ENCODE data around the gene GAB2. TPM values are rescaled to one million over a fixed set of nuclear protein-coding genes. Genes with fewer than 3 reads are reported as not detected.
"Not testable (repeated sequence)": the region's sequence is repeated elsewhere in the genome, so short reads cannot be mapped to it uniquely, and the experiment has no call there.

Gene GAB2
- total RNA-seq, 4 donors from 2014 or later = 39.6 to 57.3 (median 46.6) TPM

- H3K4me1 ChIP-seq = peaks cover 0 to 26% (median 9%) of the 10 kb centered on the region in 4 donors
- no peak for DNase-seq (ENCODE audit: low spot score in 2 of 2)
- no peaks in the 10 kb centered on the region for H3K9me3 ChIP-seq
Measured at GRCh38 chr11:78361228-78361627, 56.4 kb downstream of the GAB2 start.

GRCh38 chr11:78359921-78360320, 57.7 kb downstream of the GAB2 start:
- Histone ChIP-seq H3K27me3 (no peaks in the 10 kb centered on the region), H3K27ac (peak overlapping the region in 2 of 4 donors; percentile 12 to 19), H3K4me1 (peaks cover 0 to 23% (median 6%) of the 10 kb centered on the region in 4 donors), H3K4me3 (no peak overlapping the region), H3K36me3 (no peaks in the 10 kb centered on the region), H3K9me3 (no peaks in the 10 kb centered on the region)
- peak in 1 of 2 donors; percentile 26 for DNase-seq (ENCODE audit: low spot score in 2 of 2)
- peak in 1 of 2 donors; percentile 55 for TF ChIP-seq EP300 (IDR thresholded peaks at IDR 0.05)
- no peak for TF ChIP-seq POLR2A (IDR thresholded peaks at IDR 0.05)
- WGBS, 2 donors = 73 to 78% methylated on average over 3 of the region's 3 CpGs

More at GRCh38 chr11:78361228-78361627, 56.4 kb downstream of the GAB2 start:
- Histone ChIP-seq H3K36me3 (no peaks in the 10 kb centered on the region), H3K27me3 (no peaks in the 10 kb centered on the region), H3K27ac (peak overlapping the region in 1 of 4 donors; percentile 8), H3K4me3 (no peak overlapping the region)
- WGBS, 2 donors = 59 to 65% methylated on average over 2 of the region's 2 CpGs
- TF ChIP-seq POLR2A (IDR thresholded peaks at IDR 0.05) = no peak
- TF ChIP-seq EP300 (IDR thresholded peaks at IDR 0.05) = no peak
- no peak for TF ChIP-seq CTCF (IDR thresholded peaks at IDR 0.05)

- not testable (repeated sequence) for H3K36me3 ChIP-seq; H3K4me3 ChIP-seq; DNase-seq (ENCODE audit: low spot score in 2 of 2); H3K27ac ChIP-seq; H3K9me3 ChIP-seq; H3K27me3 ChIP-seq
- peaks cover 0 to 35% (median 6%) of the 10 kb centered on the region in 4 donors for H3K4me1 ChIP-seq
- 87 to 96% methylated on average over 3 of the region's 3 CpGs for WGBS, 2 donors
Measured at GRCh38 chr11:78357924-78358323, 59.7 kb downstream of the GAB2 start.

- not testable (repeated sequence) for H3K27ac ChIP-seq; H3K36me3 ChIP-seq; H3K4me3 ChIP-seq; H3K9me3 ChIP-seq; H3K27me3 ChIP-seq; DNase-seq (ENCODE audit: low spot score in 2 of 2)
- H3K4me1 ChIP-seq = peaks cover 0 to 40% (median 8%) of the 10 kb centered on the region in 4 donors
- 94 to 97% methylated on average over 1 of the region's 1 CpG for WGBS, 2 donors
Measured at GRCh38 chr11:78357425-78357824, 60.2 kb downstream of the GAB2 start.

GRCh38 chr11:78355742-78356141, 61.9 kb downstream of the GAB2 start:
- H3K4me3 ChIP-seq; H3K9me3 ChIP-seq; DNase-seq (ENCODE audit: low spot score in 2 of 2); H3K27me3 ChIP-seq; H3K36me3 ChIP-seq; H3K27ac ChIP-seq: not testable (repeated sequence)
- H3K4me1 ChIP-seq = peaks cover 0 to 56% (median 18%) of the 10 kb centered on the region in 4 donors
- 83 to 84% methylated on average over 3 of the region's 3 CpGs for WGBS, 2 donors

- DNase-seq (ENCODE audit: low spot score in 2 of 2) = no peak
- TF ChIP-seq CTCF (IDR thresholded peaks at IDR 0.05) (no peak), POLR2A (IDR thresholded peaks at IDR 0.05) (no peak), EP300 (IDR thresholded peaks at IDR 0.05) (no peak)
- Histone ChIP-seq H3K36me3 (no peaks in the 10 kb centered on the region), H3K27ac (peak overlapping the region in 1 of 4 donors; percentile 20), H3K4me1 (peaks cover 0 to 60% (median 19%) of the 10 kb centered on the region in 4 donors), H3K27me3 (no peaks in the 10 kb centered on the region), H3K9me3 (no peaks in the 10 kb centered on the region), H3K4me3 (no peak overlapping the region)
- 93 to 95% methylated on average over 6 of the region's 6 CpGs for whole genome bisulfite sequencing, 2 donors
Measured at GRCh38 chr11:78355309-78355705, 62.3 kb downstream of the GAB2 start.

GRCh38 chr11:78354408-78355308, 63.0 kb downstream of the GAB2 start:
- Histone ChIP-seq H3K36me3 (no peaks in the 10 kb centered on the region), H3K27ac (peak overlapping the region in 1 of 4 donors; percentile 20), H3K4me1 (peaks cover 0 to 61% (median 24%) of the 10 kb centered on the region in 4 donors), H3K4me3 (no peak overlapping the region), H3K9me3 (no peaks in the 10 kb centered on the region), H3K27me3 (no peaks in the 10 kb centered on the region)
- TF ChIP-seq EP300 (IDR thresholded peaks at IDR 0.05) = no peak
- TF ChIP-seq CTCF (IDR thresholded peaks at IDR 0.05) = no peak
- no peak for TF ChIP-seq POLR2A (IDR thresholded peaks at IDR 0.05)
- no peak for DNase-seq (ENCODE audit: low spot score in 2 of 2)
- WGBS, 2 donors = 50 to 53% methylated on average over 7 of the region's 7 CpGs

All from tibial nerve (tissue), 4 donors.